ENCODE results near the gene CCDC200.
"Not testable (repeated sequence)": the region's sequence is repeated elsewhere in the genome, so short reads cannot be mapped to it uniquely, and the experiment has no call there.

The CCDC200 gene

DNA sequence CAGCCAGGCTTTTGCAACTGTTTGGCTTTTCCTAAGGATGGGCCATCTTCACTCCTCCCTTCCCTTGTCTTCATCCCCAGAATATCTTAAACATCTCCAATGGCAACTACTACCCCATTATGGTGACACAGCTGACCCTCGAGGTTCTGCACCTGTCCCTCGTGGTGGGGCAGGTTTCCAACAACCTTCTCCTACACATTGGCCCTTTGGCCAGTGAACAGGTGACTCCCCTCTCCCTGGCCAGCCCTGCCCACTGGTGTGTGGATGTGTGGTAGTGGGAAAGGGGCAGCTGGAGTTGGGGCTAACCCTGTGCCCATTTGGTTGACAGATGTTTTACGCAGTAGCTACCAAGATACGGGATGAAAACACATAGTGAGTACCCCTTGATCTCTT, 12.1 kb downstream of the CCDC200 start:
- DNase-seq (ENCODE audit: low read depth in 2 of 2) = no peak

GRCh38 chr17:43215341-43215740, 13.1 kb downstream of the CCDC200 start:
- no peak for DNase-seq (ENCODE audit: low read depth in 2 of 2)

DNA sequence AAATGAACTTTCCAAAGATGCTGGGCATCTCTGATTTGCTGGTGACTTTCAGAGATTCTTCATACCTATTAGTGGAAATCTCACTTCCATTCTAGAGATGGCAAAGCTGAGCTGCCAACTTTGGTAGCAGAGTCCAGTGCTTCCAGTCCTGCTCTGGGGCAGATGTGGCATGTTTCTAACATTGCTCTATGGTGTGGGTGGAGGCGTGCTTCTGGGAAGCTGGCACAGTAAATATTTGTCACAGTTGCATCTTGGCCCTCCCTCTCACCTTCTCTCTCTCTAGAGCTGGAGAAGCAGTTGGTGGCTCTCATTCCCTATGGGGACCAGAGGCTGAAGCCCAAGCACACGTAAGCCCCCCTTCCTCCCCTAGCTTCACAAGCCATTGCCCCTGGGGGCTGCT, 14.9 kb downstream of the CCDC200 start:
- DNase-seq (ENCODE audit: low read depth in 2 of 2) = no peak

GRCh38 chr17:43212641-43213490, 15.6 kb downstream of the CCDC200 start:
- DNase-seq (ENCODE audit: low read depth in 2 of 2) = no peak

- peak; percentile 57 for DNase-seq (ENCODE audit: low read depth in 2 of 2)
Measured at GRCh38 chr17:43211480-43212402, 16.7 kb downstream of the CCDC200 start, which contains the start of gene TMEM106A. Gene TMEM106A (plus strand): TSS chr17:43211875. CDS start chr17:43213042, 1,167 bp downstream.

DNA sequence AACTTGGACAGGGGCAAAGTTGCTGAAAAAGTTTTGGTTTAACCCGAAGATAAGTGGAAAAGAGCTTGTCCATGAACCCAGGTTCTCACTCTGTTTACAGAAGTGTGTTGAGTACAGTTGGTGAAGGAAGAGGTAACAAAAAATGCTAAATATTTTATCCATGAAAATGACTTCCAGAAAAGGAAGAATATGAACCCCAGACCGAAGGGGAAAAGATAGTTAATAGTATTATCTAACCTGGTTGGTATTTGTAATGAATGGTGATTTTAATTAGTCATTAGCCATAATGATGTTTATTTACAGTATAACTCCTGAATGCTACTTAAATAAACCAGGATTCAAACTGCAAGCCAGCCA, 17.3 kb downstream of the CCDC200 start:
- no peak for DNase-seq (ENCODE audit: low read depth in 2 of 2)

DNA sequence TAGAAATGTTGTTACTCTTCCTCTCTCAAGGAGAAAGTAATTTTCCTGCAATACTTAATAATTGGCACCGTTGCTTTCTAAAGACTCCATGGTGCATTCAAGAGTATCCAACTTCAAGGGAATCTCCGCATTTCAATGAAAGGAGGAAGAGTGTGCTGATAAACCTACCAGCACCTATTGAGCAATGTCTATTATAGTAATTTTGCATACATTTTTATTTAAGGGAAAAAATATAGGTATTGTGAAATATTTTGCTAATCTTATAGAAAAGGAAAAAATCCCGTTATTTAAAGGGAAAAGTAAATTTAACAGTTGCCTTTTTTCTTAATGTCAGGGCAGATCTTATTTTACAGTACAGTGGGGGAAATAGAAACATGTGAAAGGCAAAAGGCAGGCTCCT, 17.8 kb downstream of the CCDC200 start:
- DNase-seq (ENCODE audit: low read depth in 2 of 2) = no peak

- DNase-seq (ENCODE audit: low read depth in 2 of 2) = not testable (repeated sequence)
Measured at GRCh38 chr17:43203013-43203412, 25.4 kb downstream of the CCDC200 start.

- DNase-seq (ENCODE audit: low read depth in 2 of 2) = no peak
Measured at GRCh38 chr17:43200127-43200526, 28.3 kb downstream of the CCDC200 start.

- no peak for DNase-seq (ENCODE audit: low read depth in 2 of 2)
Measured at GRCh38 chr17:43199633-43200032, 28.8 kb downstream of the CCDC200 start.

DNA sequence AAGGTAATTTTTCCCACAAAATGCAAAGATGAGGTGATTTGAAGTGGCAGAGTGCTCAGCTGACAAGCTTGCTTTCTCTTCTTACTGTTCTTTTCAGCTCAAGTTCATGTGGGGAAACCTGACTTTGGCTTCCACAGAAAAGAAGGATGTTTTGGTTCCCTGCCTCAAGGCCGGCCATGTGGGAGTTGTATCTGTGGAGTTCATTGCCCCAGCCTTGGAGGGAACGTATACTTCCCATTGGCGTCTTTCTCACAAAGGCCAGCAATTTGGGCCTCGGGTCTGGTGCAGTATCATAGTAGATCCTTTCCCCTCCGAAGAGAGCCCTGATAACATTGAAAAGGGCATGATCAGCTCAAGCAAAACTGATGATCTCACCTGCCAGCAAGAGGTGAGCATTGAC, 35.2 kb downstream of the CCDC200 start:
- no peak for DNase-seq (ENCODE audit: low read depth in 2 of 2)

GRCh38 chr17:43186656-43187055, 41.8 kb downstream of the CCDC200 start:
- not testable (repeated sequence) for DNase-seq (ENCODE audit: low read depth in 2 of 2)

DNA sequence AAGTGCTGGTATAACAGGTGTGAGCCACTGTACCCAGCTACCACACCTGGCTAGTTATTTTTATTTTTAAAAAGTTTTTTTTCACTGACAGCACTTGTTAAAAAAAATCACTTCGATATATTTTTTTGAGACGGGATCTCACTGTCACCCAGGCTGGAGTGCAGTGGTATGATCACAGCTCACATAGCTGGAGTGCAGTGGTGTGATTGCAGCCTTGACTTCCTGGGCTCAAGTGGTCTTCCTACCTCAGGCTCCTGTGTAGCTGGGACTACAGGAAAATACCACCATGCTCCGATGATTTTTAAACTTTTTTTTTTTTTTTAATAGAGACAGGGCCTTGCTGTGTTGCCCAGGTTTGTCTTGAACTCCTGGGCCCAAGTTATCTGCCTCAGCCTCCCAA, 44.5 kb downstream of the CCDC200 start:
- no peak for DNase-seq (ENCODE audit: low read depth in 2 of 2)

GRCh38 chr17:43176119-43176570, 52.3 kb downstream of the CCDC200 start:
- DNase-seq (ENCODE audit: low read depth in 2 of 2) = no peak

DNA sequence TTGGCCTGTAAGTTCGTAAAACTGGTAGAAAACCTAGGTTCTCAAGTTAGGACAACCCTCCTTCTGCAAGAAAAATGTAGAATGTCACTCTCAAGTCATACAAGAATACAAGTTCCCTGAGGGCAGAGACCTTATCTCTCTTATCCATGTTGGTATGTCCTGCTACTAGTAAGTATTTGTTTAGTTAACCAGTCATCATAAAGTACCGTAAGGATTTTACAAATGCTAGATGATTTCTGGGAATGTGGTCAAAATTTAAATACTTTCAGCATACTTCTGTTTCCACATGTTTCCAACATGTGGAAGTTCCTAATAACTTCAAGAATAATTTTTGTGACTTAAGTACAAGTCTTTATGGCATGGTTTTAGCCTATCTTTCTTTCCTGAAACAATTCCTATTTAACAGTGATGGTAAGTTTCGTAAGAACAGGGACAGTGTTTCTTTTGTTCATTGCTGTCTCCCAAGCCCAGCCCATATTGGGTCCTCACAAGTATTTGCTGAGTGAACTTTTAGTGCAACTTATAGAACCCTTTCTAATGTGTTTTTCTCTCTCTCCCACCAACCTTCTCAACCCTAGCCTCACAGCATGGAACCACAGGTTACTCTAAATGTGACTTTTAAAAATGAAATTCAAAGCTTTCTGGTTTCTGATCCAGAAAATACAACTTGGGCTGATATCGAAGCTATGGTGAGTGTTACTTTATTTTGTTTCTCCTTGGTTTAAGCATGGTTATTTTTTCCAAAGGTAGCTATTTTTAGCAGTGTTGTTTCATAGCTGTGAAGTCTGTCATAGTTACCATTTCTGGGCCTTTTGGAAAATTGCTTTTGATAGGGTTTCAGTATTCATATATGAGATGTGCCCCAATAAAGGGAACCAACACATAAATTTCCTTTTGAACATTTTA, 53.0 kb downstream of the CCDC200 start:
- no peak for DNase-seq (ENCODE audit: low read depth in 2 of 2)

GRCh38 chr17:43171586-43172487, 56.6 kb downstream of the CCDC200 start:
- no peak for DNase-seq (ENCODE audit: low read depth in 2 of 2)
